Dermis lymphatic vessel endothelial cell (primary cell): ENCODE results near the gene KRT40. TPM values are rescaled to one million over a fixed set of nuclear protein-coding genes. Genes with fewer than 3 reads are reported as not detected.

Source experiments
- total RNA-seq: library from RNA; depleted of rRNA; stranded (reverse); fragments of >200 nt; gene quantifications from 2 replicates; pipeline ENCODE4 v1.2.1, GENCODE V29; 2014

Gene KRT40
- not detected in 2 replicates for total RNA-seq

GRCh38 chr17:40984226-40984625 lies at the start of gene KRT40:
KRT40 (minus strand) TSS chr17:40984326; CDS start chr17:40984273, 53 bp downstream.

GRCh38 chr17:41029633-41030245 lies 45.6 kb upstream of the KRT40 start, which contains the start of gene KRTAP1-4:
KRTAP1-4 (minus strand) TSS chr17:41030195; CDS start chr17:41030078, 117 bp downstream.

GRCh38 chr17:41026715-41027471 lies 42.8 kb upstream of the KRT40 start, which contains the start of gene KRTAP1-5:
KRTAP1-5 (minus strand) TSS chr17:41027208; CDS start chr17:41027155, 53 bp downstream.

GRCh38 chr17:41008811-41009210 lies 24.7 kb upstream of the KRT40 start, which contains the start of gene KRTAP3-1:
KRTAP3-1 (minus strand) TSS chr17:41009128; CDS start chr17:41009074, 54 bp downstream.

GRCh38 chr17:40999563-40999962 lies 15.4 kb upstream of the KRT40 start, which contains the start of gene KRTAP3-2:
KRTAP3-2 (minus strand) TSS chr17:40999906; CDS start chr17:40999853, 53 bp downstream.

GRCh38 chr17:40993839-40994238 lies 9.7 kb upstream of the KRT40 start, which contains the start of gene KRTAP3-3:
KRTAP3-3 (minus strand) TSS chr17:40994164; CDS start chr17:40994097, 67 bp downstream.

GRCh38 chr17:40966848-40967247 lies 17.3 kb downstream of the KRT40 start, which contains the start of gene KRT39:
KRT39 (minus strand) TSS chr17:40966948; CDS start chr17:40966856, 92 bp downstream.

GRCh38 chr17:40937384-40937819 lies 46.7 kb downstream of the KRT40 start, which contains the start of gene KRT23:
KRT23 (minus strand) TSS chr17:40937646; CDS start chr17:40936603, 1,043 bp downstream.

Other genes starting within 250 kb of the KRT40 start
- gene KRT25, start 229.0 kb downstream of the KRT40 start, total RNA-seq, result not detected in 2 replicates
- not detected in 2 replicates for gene KRT26, start 212.1 kb downstream of the KRT40 start, total RNA-seq
- not detected in 2 replicates for gene KRT27, start 201.8 kb downstream of the KRT40 start, total RNA-seq
- not detected in 2 replicates for gene KRT28, start 184.4 kb downstream of the KRT40 start, total RNA-seq
- gene KRT10, start 161.7 kb downstream of the KRT40 start, total RNA-seq, result 2.4 and 2.7 TPM in 2 replicates
- gene KRT12, start 117.1 kb downstream of the KRT40 start, total RNA-seq, result not detected in 2 replicates
- not detected in 2 replicates for gene KRT20, start 99.1 kb downstream of the KRT40 start, total RNA-seq
- 0.34 and 1.7 TPM in 2 replicates for gene KRT23, start 46.7 kb downstream of the KRT40 start, total RNA-seq
- not detected in 2 replicates for gene KRT39, start 17.4 kb downstream of the KRT40 start, total RNA-seq
- not detected in 2 replicates for gene KRTAP3-3, start 9.8 kb upstream of the KRT40 start, total RNA-seq
- not detected in 2 replicates for gene KRTAP3-2, start 15.6 kb upstream of the KRT40 start, total RNA-seq
- not detected in 2 replicates for gene KRTAP3-1, start 24.8 kb upstream of the KRT40 start, total RNA-seq
- not detected in 2 replicates for gene KRTAP1-5, start 42.9 kb upstream of the KRT40 start, total RNA-seq
- gene KRTAP1-4, start 45.9 kb upstream of the KRT40 start, total RNA-seq, result not detected in 2 replicates
- not detected in 2 replicates for gene KRTAP1-3, start 50.5 kb upstream of the KRT40 start, total RNA-seq
- not detected in 2 replicates for gene KRTAP1-1, start 57.1 kb upstream of the KRT40 start, total RNA-seq
- gene KRTAP2-1, start 63.0 kb upstream of the KRT40 start, total RNA-seq, result not detected in 2 replicates
- gene KRTAP2-2, start 70.9 kb upstream of the KRT40 start, total RNA-seq, result not detected in 2 replicates
- not detected in 2 replicates for gene KRTAP2-3, start 75.8 kb upstream of the KRT40 start, total RNA-seq
- not detected in 2 replicates for gene KRTAP2-4, start 81.6 kb upstream of the KRT40 start, total RNA-seq
- not detected in 2 replicates for gene KRTAP4-7, start 99.8 kb upstream of the KRT40 start, total RNA-seq
- not detected in 2 replicates for gene KRTAP4-8, start 113.8 kb upstream of the KRT40 start, total RNA-seq
- gene KRTAP4-16, start 117.9 kb upstream of the KRT40 start, total RNA-seq, result not detected in 2 replicates
- gene KRTAP4-9, start 121.1 kb upstream of the KRT40 start, total RNA-seq, result not detected in 2 replicates
- not detected in 2 replicates for gene KRTAP4-11, start 134.0 kb upstream of the KRT40 start, total RNA-seq
- gene KRTAP4-12, start 139.9 kb upstream of the KRT40 start, total RNA-seq, result not detected in 2 replicates
- not detected in 2 replicates for gene KRTAP4-6, start 156.2 kb upstream of the KRT40 start, total RNA-seq
- not detected in 2 replicates for gene KRTAP4-5, start 165.5 kb upstream of the KRT40 start, total RNA-seq
- not detected in 2 replicates for gene KRTAP4-4, start 176.4 kb upstream of the KRT40 start, total RNA-seq
- gene KRTAP4-3, start 183.9 kb upstream of the KRT40 start, total RNA-seq, result not detected in 2 replicates
- not detected in 2 replicates for gene KRTAP4-2, start 193.9 kb upstream of the KRT40 start, total RNA-seq
- gene KRTAP4-1, start 200.6 kb upstream of the KRT40 start, total RNA-seq, result not detected in 2 replicates
- not detected in 2 replicates for gene KRTAP9-1, start 205.6 kb upstream of the KRT40 start, total RNA-seq
- gene KRTAP9-2, start 242.3 kb upstream of the KRT40 start, total RNA-seq, result not detected in 2 replicates
- not detected in 2 replicates for gene KRTAP9-3, start 248.1 kb upstream of the KRT40 start, total RNA-seq